ENCODE measurements around the gene NRXN2. TPM values are rescaled to one million over a fixed set of nuclear protein-coding genes. Genes with fewer than 3 reads are reported as not detected.
A peak's percentile ranks its signal among the peaks of the same experiment; 100 is the strongest.

Gene NRXN2
- total and polyA plus RNA-seq, 7 donors = 0.44 to 5.2 (median 1.9) TPM

DNA sequence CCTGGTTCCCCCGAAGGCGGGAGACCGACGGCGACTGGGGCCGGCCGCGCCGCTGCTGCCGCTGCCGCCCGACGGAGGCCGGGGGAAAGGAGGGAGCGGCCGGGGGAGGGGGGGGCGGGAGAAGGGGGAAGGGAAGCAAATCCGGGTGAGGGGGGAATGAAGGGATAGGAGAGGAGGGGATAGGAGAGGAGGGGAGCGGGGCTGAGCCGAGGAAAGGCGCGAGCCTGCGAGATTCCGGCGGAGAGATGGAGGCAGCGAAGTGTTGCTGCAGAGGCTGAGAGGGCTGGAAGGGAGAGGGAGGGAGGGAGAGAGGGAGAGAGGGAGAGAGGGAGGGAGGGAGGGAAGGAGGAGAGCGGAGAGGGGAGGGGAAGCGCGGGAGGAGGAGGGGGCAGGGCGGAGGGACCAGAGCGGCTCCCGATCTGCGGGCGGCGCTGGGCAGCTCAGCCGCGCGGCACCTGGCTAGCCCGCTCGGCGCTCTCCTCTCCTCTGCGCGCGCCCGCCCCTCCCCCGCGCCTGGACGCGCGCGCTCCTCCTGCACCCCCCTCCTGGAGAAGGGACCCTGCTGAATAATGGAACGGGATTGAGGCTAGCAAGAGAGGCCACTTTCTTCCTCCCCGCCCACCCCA lies 79.6 kb downstream of the NRXN2 start:
- no peak for DNase-seq
- peak in 1 of 4 donors; percentile 28 for ATAC-seq

DNA sequence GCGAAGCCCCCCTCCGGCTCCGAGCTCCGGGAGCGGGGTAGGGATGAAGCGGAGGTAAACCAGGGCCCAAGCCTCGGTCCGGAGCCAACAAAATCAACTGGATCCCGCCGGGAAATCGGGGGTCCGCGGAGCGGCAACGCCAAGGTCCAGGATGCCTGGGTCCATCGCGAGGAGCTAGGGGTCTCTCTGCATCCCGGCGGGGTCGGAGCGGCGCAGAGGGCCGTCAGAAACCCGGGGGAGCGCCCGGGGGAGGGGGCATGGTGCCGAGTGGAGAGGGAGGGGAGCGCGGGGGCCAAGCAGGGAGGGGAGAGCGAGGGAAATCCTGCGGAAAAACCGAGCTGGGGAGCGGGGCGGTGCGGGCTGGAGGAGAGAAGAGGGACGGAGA lies 80.1 kb downstream of the NRXN2 start:
- Histone ChIP-seq H3K9me3 (no peaks in the 10 kb centered on the region), H3K4me1 (no peaks in the 10 kb centered on the region), H3K36me3 (ENCODE audit: insufficient read depth in 1 of 2, low read depth in 1 of 2) (no peaks in the 10 kb centered on the region), H3K27me3 (ENCODE audit: insufficient read depth in 3 of 3, low read length in 2 of 3) (peaks cover 0 to 66% (median 36%) of the 10 kb centered on the region in 3 donors), H3K4me3 (peak overlapping the region; percentile 38), H3K27ac (no peak overlapping the region)
- WGBS, 3 donors = 2 to 3% (median 2%) methylated on average over 32 to 36 of the region's 36 CpGs
- TF ChIP-seq, protein P1, sequence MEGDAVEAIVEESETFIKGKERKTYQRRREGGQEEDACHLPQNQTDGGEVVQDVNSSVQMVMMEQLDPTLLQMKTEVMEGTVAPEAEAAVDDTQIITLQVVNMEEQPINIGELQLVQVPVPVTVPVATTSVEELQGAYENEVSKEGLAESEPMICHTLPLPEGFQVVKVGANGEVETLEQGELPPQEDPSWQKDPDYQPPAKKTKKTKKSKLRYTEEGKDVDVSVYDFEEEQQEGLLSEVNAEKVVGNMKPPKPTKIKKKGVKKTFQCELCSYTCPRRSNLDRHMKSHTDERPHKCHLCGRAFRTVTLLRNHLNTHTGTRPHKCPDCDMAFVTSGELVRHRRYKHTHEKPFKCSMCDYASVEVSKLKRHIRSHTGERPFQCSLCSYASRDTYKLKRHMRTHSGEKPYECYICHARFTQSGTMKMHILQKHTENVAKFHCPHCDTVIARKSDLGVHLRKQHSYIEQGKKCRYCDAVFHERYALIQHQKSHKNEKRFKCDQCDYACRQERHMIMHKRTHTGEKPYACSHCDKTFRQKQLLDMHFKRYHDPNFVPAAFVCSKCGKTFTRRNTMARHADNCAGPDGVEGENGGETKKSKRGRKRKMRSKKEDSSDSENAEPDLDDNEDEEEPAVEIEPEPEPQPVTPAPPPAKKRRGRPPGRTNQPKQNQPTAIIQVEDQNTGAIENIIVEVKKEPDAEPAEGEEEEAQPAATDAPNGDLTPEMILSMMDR (IDR thresholded peaks at IDR 0.05) = no peak
- DNase-seq (no peak), ATAC-seq (no peak)
- intact Hi-C loops (cut with DNase I) = no loop called here

More for the DNA sequence above, 79.6 kb downstream of the NRXN2 start:
- intact Hi-C loops (cut with DNase I) = no loop called here
- no peaks in the 10 kb centered on the region for H3K36me3 ChIP-seq (ENCODE audit: insufficient read depth in 1 of 2, low read depth in 1 of 2)
- H3K27me3 ChIP-seq (ENCODE audit: insufficient read depth in 3 of 3, low read length in 2 of 3) = peaks cover 0 to 62% (median 32%) of the 10 kb centered on the region in 3 donors
- TF ChIP-seq, protein P1 (IDR thresholded peaks at IDR 0.05) = no peak
- no peak overlapping the region for H3K27ac ChIP-seq
- no peaks in the 10 kb centered on the region for H3K9me3 ChIP-seq
- no peaks in the 10 kb centered on the region for H3K4me1 ChIP-seq
- H3K4me3 ChIP-seq = peak overlapping the region; percentile 38
- 1 to 3% (median 3%) methylated on average over 3 to 49 of the region's 53 CpGs for WGBS, 3 donors

DNA sequence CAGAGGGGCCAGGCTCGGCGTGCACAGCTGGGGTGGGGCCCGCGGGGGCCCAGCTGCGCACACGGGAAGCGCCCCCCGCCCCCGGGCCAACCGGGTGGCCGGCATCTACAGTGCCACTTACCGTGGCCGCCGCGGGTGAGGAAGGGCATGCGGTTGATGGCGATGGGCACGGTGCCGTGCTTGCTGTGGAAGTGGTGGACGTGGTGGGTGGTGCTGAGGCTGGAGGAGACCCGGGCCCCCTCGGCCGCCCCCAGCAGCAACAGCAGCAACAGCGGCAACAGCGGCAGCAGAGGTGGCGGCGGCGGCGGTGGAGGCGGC lies 80.6 kb downstream of the NRXN2 start:
- TF ChIP-seq, protein P1 (IDR thresholded peaks at IDR 0.05) = no peak
- no peak overlapping the region for H3K27ac ChIP-seq
- DNase-seq (no peak), ATAC-seq (no peak)
- H3K36me3 ChIP-seq (ENCODE audit: insufficient read depth in 1 of 2, low read depth in 1 of 2) = no peaks in the 10 kb centered on the region
- peaks cover 0 to 69% (median 41%) of the 10 kb centered on the region in 3 donors for H3K27me3 ChIP-seq (ENCODE audit: insufficient read depth in 3 of 3, low read length in 2 of 3)
- H3K9me3 ChIP-seq = no peaks in the 10 kb centered on the region
- intact Hi-C loops (cut with DNase I) = no loop called here
- 2 to 20% (median 10%) methylated on average over 1 to 30 of the region's 30 CpGs for WGBS, 3 donors
- H3K4me1 ChIP-seq = no peaks in the 10 kb centered on the region
- no peak overlapping the region for H3K4me3 ChIP-seq

DNA sequence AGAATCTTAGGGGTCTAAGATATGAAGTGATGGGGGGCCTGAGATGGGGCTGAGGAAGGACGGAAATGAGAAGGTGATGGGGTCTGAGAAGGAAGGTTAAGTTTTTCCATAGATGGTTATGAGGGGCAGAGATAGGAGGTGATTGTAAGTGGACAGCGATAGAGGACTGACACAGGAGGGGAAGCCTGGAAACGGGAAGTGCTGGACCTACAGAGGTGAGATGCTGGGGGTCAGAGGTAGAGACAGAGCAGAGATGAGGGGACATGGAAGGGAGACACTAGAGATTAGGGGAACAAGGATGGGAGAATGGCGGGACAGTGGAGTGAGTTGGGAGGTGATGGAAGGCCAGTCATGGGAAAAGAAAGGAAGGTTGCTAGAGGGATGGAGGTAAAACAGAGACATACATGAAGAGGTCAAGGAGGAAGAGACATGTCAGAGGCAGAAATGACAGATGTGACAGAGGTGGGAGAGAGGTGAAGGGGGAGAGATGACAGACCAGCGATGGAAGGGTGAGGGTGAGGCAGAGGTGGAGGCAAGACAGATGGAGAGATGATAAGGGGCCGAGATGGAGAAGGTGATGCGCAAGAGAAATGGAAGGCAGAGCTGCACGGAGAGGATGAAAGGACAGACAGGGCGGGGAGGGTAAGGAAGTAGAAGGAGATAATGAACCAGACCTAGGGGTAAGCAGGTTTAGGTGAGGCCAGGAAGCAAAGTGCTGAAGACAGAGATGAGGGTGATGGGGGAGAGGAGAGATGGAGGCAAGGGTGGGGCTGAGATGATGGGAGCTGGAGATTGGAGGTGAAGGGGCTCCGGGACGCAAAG lies 81.2 kb downstream of the NRXN2 start:
- DNase-seq (no peak), ATAC-seq (no peak)
- Histone ChIP-seq H3K36me3 (ENCODE audit: insufficient read depth in 1 of 2, low read depth in 1 of 2) (no peaks in the 10 kb centered on the region), H3K4me1 (no peaks in the 10 kb centered on the region), H3K4me3 (no peak overlapping the region), H3K9me3 (no peaks in the 10 kb centered on the region), H3K27ac (no peak overlapping the region), H3K27me3 (ENCODE audit: insufficient read depth in 3 of 3, low read length in 2 of 3) (peaks cover 0 to 74% (median 42%) of the 10 kb centered on the region in 3 donors)
- TF ChIP-seq, protein P1 (IDR thresholded peaks at IDR 0.05) = no peak
- 60 to 68% (median 66%) methylated on average over 11 of the region's 11 CpGs for WGBS, 3 donors
- intact Hi-C loops (cut with DNase I) = no loop called here
